NB4 (cell line): ENCODE results near the gene CACTIN.

Experiments used
- TF ChIP-seq, protein P1 (sequence below): IDR thresholded peaks from one replicate; pipeline ENCODE4 v1.5.1; 2012; ENCODE audit warnings: low read depth, low read length
- TF ChIP-seq, protein P2 (sequence below): IDR thresholded peaks from 2 replicates; pipeline ENCODE4 v1.6.1; 2011; ENCODE audit warnings: low read depth, low read length

- TF ChIP-seq, protein P1, sequence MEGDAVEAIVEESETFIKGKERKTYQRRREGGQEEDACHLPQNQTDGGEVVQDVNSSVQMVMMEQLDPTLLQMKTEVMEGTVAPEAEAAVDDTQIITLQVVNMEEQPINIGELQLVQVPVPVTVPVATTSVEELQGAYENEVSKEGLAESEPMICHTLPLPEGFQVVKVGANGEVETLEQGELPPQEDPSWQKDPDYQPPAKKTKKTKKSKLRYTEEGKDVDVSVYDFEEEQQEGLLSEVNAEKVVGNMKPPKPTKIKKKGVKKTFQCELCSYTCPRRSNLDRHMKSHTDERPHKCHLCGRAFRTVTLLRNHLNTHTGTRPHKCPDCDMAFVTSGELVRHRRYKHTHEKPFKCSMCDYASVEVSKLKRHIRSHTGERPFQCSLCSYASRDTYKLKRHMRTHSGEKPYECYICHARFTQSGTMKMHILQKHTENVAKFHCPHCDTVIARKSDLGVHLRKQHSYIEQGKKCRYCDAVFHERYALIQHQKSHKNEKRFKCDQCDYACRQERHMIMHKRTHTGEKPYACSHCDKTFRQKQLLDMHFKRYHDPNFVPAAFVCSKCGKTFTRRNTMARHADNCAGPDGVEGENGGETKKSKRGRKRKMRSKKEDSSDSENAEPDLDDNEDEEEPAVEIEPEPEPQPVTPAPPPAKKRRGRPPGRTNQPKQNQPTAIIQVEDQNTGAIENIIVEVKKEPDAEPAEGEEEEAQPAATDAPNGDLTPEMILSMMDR: no peak
- TF ChIP-seq, protein P2, sequence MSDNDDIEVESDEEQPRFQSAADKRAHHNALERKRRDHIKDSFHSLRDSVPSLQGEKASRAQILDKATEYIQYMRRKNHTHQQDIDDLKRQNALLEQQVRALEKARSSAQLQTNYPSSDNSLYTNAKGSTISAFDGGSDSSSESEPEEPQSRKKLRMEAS: no peak
Measured at GRCh38 chr19:3623716-3624115, 2.9 kb downstream of the CACTIN start.
